A673 (cell line): ENCODE results near the gene AUNIP.

ENCODE experiments used
- CTCF ChIP-seq: fragments of 300-800, 200-600 bp; sonication (generic); conservative IDR thresholded peaks from 2 replicates; pipeline ENCODE4 v1.5.1; 2017; ENCODE audit warnings: low read depth, mild to moderate bottlenecking, antibody characterized with exemption, low read length, moderate library complexity, mixed read lengths
- EZH2 ChIP-seq: fragments of 200-600 bp; sonication (generic); IDR thresholded peaks from 2 replicates; pipeline ENCODE4 v1.6.1; 2017; ENCODE audit warnings: borderline replicate concordance, low read depth, mild to moderate bottlenecking, mixed read lengths, antibody characterized with exemption, low read length; ENCODE audit not compliant: poor library complexity, severe bottlenecking

DNA sequence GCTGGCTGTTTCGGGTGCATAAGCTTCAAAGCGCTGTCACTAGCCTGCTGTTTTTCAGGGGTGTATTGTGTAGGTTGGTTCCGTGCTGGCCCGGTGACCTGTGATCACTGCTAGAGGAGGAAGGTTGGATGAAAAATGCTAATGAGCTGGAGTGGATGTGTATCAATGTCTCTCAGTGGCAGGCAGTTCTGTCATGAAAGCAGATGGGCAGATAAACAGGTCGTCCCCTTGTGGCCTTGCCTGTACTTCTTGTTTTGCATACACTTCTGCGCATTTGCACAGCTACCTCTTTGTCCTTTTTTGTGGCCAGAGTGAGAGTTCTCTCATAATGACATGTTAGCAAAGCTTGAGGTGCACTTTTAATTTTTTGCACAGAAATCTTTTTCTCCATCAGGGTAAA lies 56.3 kb downstream of the AUNIP start:
- no peak for TF ChIP-seq CTCF
- no peak for TF ChIP-seq EZH2
